SU-DHL-6 (cell line): ENCODE measurements around the gene PASK.

ENCODE experiments used
- CTCF ChIP-seq: fragments of 200-600 bp; sonication (generic); IDR thresholded peaks from one replicate; pipeline ENCODE4 v1.5.1; 2017; ENCODE audit warnings: antibody characterized with exemption, mild to moderate bottlenecking, low read length, moderate library complexity; ENCODE audit not compliant: insufficient read depth, poor library complexity, severe bottlenecking
- EZH2phosphoT487 ChIP-seq: fragments of 200-600 bp; sonication (generic), shearing (Covaris generic); conservative IDR thresholded peaks from 2 replicates; pipeline ENCODE4 v1.6.1; 2018; ENCODE audit warnings: mild to moderate bottlenecking, antibody characterized with exemption, low read length, moderate library complexity, mixed read lengths

- TF ChIP-seq CTCF (no peak), EZH2phosphoT487 (no peak)
Measured at GRCh38 chr2:241163601-241164118, 14.4 kb upstream of the PASK start.
